ENCODE measurements around the gene REXO5. TPM values are rescaled to one million over a fixed set of nuclear protein-coding genes. Genes with fewer than 3 reads are reported as not detected.
A peak's percentile ranks its signal among the peaks of the same experiment; 100 is the strongest.

Gene REXO5
- total and polyA plus RNA-seq, 9 of the 15 experiments (the other 6 are each of a cell fraction or from before 2014, with no cell fraction given) = 10.5 to 45.1 (median 25.4) TPM

- Histone ChIP-seq H3K9me3 (replicated peaks; ENCODE audit: control insufficient read depth, insufficient read depth, low read depth, low read length) (no peaks in the 10 kb centered on the region), H3K27me3 (ENCODE audit: control insufficient read depth in 2 of 2, insufficient read depth in 2 of 2, low read length in 2 of 2) (no peaks in the 10 kb centered on the region), H3K4me3 (no peak overlapping the region), H3K9ac (ENCODE audit: insufficient read depth in 1 of 2, low read depth in 2 of 2, low read length in 2 of 2) (no peak overlapping the region), H3K4me1 (replicated peaks in 1 of 2; ENCODE audit: control insufficient read depth in 2 of 2, insufficient read depth in 2 of 2, low read length in 2 of 2) (no peaks in the 10 kb centered on the region; a peak in 1 of 5 replicates), H3K27ac (ENCODE audit: extremely low read depth, low read depth, low read length) (no peak overlapping the region), H3K4me2 (ENCODE audit: insufficient read depth, low read length) (no peak overlapping the region), H3K36me3 (ENCODE audit: control insufficient read depth, insufficient read depth, low read length) (peaks cover 16% of the 10 kb centered on the region; the same call in 1 of the 3 replicates), H2AFZ (ENCODE audit: low read depth, low read length) (no peak overlapping the region), H4K20me1 (replicated peaks; ENCODE audit: control insufficient read depth, insufficient read depth, low read length) (no peaks in the 10 kb centered on the region), H3K9me1 (ENCODE audit: control insufficient read depth, insufficient read depth, low read length) (no peaks in the 10 kb centered on the region), H3K79me2 (ENCODE audit: control insufficient read depth, insufficient read depth, low read length) (no peaks in the 10 kb centered on the region)
- TF ChIP-seq CBFA2T3 (IDR thresholded peaks at IDR 0.05) (peak; percentile 18; the same call in 1 of the 2 replicates), POLR2AphosphoS5 (IDR thresholded peaks at IDR 0.05; ENCODE audit: control insufficient read depth, insufficient read depth, low read depth, low read length) (no peak), ETS2 (tag; IDR thresholded peaks at IDR 0.05; ENCODE audit: borderline replicate concordance, poor library complexity, severe bottlenecking) (no peak), ETS1 (conservative IDR thresholded peaks at IDR 0.05; ENCODE audit: control insufficient read depth, low read depth, low read length) (no peak), MXI1 (IDR thresholded peaks at IDR 0.05; ENCODE audit: low read depth, low read length) (no peak)
- ChIA-PET POLR2A (interaction anchor here (1.5 to 1.6 kb wide), 2 partner anchors 13 to 14 kb away, joined by 4 to 6 read pairs; no protein-coding TSS in a partner anchor), CTCF (ENCODE audit: low intra/inter-chr PET ratio) (no interaction called here)
- ATAC-seq (no peak), FAIRE-seq (no peak), DNase-seq (ENCODE audit: extremely low read depth in 1 of 4, low spot score in 3 of 4) (no peak)
- intact Hi-C loops (cut with micrococcal nuclease) = loop anchor here (5.0 to 10.0 kb wide), 3 partner anchors 49 to 452 kb away; partner anchors contain the start of genes DCUN1D3 and LYRM1
- in situ Hi-C loops (cut with MboI) = loop anchor here (5.0 kb wide), 1 partner anchor 234 kb away; no protein-coding TSS in a partner anchor
- BruUV-seq (replicated peaks) = no TSS peak
- 51% methylated on average over 5 of the region's 5 CpGs for WGBS (ENCODE audit: insufficient coverage, low coverage, missing lambda C conversion rate)
Measured at GRCh38 chr16:20853143-20853542, 46.8 kb downstream of the REXO5 start.
